Stimulated activated CD8-positive, alpha-beta memory T cell treated with anti-CD3 and anti-CD28 coated beads, Interleukin-4, amount 100 ng/mL, for 4 hours (primary cell): ENCODE data around the gene IFFO2.
A peak's percentile ranks its signal among the peaks of the same experiment; 100 is the strongest.
"Not testable (repeated sequence)": the region's sequence is repeated elsewhere in the genome, so short reads cannot be mapped to it uniquely, and the experiment has no call there.

Experiments
- DNase-seq, 2 donors: peaks; one replicate each; pipeline ENCODE4 v3.0.0-alpha.2; 2020; ENCODE audit warnings: low read depth in 2 of 2, low spot score in 1 of 2

Gene IFFO2

DNA sequence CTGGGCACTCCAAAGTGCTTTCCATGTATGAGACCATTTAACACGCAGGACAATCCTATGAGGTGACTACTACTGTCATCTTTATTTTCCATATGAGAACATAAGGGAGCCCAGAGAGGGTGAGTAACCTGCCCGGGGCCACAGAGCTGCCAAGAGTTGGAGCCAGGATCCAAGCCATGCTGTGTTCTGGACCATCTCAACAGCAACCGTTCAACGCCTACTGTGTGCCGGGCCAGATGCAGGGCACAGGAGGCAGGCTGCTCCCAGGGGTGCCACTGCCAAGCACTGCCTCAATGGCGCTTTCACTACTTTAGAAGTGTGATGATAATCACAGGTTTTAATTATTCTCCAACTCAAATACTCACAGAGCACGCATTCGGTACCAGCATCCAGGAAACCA lies 57.9 kb downstream of the IFFO2 start:
- no peak for DNase-seq

DNA sequence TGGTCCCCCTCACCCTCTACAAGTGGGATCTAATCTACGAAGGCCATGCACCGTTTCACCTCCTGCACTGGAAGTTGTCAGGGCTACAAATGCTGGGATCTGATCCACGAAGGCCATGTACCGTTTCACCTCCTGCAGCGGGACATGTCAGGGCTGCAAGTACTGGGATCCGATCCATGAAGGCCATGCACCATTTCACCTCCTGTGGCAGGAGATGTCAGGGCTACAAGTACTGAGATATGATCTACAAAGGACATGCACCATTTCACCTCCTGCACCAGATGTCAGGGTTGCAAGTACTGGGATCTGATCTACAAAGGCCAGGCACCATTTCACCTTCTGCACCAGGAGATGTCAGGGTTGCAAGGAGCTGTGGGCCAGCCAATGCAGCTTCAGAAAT lies 61.2 kb downstream of the IFFO2 start:
- no peak for DNase-seq

DNA sequence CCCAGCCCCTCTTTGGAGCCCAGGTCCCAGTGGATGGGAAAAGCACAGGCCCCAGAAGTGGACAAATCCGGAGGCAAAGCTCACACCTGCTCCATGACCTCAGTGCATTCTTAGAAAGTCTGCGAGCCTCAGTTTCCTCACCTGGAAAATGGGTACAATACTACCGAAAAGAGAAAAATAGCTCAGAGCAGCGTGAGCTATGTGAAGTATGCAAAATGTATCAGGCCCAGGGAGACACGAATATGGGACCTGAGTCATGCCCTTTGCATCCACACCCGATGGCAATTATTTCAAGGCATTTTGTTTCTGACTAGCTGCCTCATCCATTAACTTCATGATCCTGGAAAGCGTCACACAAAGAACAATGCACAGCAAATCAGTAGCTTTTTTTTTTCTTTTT lies 63.4 kb downstream of the IFFO2 start:
- DNase-seq, result no peak

DNA sequence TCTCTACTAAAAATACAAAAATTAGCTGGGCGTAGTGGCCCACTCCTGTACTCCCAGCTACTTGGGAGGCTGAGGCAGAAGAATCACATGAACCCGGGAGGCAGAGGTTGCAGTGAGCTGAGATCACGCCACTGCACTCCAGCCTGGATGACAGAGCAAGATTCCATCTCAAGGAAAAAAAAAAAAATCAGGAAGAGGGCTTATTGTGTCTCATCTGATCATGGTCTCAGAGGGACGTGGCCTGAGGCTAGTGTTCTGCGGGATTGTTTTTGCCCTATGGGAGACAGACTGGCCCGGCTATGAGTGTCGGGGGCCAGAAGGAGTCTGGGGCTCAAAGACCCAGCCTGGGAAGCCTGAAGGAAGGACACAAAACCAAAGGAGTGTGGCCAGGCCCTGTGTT lies 64.6 kb downstream of the IFFO2 start:
- not testable (repeated sequence) for DNase-seq

DNA sequence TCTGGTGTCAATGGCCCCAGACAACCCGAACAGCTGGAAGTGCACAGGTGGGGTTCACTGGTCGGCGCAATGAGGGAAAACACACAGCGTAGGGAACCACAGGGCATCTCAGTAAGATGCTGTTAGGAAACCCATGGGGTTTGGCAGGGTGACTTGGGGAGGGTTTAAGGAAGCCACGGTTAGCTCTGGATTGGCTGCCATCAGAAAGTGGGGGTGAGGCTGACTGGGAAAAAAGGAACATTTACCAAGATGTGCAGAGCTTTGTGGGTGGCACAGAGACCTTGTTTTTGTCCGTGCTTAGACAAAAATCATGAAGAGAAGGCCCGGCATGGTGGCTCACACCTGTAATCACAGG lies 65.1 kb downstream of the IFFO2 start:
- no peak for DNase-seq

DNA sequence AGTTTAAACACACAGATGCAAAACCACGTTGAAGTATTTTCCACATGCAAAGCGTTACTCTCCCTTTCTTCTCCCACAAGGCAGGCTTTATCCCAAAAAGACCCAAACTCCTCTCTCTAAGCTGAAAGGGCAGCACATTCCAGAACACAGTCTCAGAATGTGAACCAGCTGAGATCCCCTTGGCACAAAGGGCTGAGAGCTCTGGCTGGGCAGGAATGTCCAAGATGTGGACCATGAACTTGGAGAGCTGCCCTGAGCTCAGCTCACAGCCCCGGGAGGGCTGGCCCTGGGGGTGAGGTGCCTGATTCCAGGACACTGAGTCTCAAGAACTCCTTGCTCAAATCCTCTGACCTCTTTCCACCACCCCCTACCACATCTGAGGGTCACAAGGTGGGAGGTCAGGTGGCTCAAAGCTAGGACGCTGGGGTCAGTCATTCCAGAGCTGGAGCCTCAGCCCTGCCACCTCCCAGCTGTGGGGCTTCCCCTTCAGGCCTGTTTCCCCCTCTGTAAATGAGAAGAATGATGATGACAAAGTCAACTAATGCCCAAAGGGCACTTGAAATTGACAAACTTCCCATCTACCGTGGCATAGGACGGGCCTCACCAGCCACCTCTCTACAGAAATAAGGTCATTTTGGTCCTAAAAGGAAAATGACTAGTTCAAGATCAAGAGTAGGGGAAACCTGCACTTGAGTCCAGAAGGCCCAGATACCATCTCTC lies 65.6 kb downstream of the IFFO2 start:
- DNase-seq, result no peak

DNA sequence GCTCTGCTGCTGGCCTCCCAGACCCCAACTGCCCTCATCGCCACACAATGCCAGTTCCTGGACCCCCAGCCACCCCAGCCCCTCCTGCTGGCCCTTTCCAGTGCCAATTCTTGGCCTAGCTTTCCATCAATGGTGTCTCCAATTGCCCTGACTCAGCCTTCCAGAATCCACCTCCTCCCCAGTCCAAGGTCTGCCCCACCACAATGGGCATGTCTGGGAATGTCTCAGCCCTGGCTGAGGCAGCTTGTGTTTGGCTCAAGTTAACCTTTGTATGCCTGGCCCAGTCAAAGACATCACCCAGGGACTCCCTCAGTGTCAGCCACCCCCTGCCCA lies 70.5 kb downstream of the IFFO2 start:
- DNase-seq, result no peak

DNA sequence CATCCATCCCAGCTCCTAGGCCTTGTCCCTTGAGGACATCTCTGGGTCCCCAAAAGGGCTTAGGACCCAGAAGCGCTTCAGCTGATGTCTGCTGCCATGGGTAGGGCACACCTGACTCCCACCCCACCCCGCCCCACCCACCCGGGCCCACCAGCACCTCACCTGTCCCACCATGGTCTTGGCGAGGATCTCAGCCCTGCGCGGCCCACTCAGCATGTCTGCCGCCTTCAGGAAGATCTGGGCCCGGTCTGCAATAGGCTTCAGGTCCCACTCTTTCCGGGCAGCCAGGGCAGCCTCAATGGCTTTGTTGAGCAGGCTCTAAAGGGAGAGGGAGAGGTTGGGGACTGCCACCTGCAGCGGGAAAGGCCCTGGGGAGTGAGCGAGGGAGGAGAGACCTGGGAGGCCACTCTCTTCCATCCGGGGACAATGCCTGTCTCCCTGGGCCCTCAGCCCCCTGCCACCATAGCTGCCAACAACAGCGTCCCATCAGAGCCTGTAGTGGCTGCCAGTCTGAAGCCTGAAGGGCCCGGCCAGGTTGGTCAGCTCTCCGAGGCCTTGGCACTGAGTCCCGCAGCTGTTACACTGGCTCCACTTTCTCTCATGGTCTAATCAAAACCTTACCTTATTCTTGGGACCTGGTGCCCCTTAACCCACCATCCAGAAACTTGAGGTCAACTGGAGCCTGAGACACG lies 71.0 kb downstream of the IFFO2 start:
- no peak for DNase-seq

DNA sequence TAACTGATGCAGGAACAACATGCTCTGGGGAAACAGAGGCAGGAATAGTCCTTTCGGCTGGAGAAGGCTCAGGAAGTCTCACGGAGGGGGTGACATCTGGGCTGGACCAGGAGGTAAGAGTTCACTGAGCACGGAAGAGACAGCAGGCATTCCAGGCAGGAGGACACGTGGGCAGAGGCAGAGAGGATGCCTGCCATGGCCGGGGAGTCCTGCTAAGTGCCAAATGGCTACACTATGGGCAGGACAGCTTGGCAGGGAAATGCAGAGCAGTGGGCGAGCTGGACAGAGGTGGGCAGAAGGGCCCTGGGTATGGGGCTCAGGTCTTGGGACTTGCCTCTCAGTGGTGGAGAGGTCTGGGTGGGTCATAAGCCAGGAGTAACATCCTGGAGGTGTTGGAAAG lies 71.7 kb downstream of the IFFO2 start:
- DNase-seq, result no peak

DNA sequence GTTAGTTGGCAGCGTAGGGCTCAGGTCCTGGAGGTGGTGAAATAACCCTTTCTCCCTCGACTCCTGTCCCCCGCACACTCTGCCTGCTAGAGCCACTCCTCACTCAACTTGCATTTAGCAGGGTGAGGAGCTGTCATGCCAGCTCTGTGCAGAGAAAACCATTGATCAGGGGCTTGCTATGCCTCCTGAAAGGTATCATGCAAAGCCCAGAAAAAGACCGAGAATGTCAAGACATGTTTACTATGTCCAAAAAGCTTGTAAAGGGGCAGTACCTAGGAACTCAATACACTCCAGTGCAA lies 72.1 kb downstream of the IFFO2 start:
- no peak for DNase-seq

DNA sequence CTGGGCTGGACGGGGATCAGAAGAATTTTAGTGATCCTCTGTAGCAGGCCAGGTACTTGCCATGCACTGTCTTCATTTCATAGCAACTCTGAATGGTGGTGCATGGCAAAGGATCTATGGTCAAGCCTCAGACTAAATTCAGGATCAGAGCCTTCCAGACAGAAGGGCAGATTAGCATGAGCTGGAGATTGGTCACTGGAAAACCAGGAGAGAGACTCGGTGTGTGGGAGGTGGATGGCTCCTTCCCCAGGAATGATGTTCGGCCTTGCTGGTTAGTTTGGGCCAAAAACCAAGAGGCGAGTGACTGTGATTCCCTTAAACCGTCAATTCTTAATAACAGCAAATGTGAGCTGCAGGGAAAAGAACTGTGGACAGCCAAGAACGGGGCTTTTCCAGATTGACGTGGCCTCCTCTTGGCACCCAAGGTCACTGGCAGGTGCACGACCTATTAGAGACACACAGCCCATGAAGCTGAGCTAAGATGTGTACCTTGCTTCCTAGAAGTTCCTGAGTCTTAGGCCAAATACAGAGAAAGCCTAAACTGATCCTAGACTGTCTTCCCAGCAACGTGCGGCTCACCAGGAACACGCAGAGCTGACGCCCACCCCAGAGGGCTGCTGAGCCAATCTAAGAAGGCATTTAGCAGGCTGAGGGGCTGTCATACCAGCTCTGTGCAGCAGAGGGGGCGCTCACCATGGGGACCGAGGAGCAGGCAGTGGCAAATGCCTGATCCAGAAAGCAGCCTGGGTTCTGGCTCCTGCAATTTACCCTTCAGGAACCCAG lies 72.6 kb downstream of the IFFO2 start:
- DNase-seq, result peak; percentile 37 to 64

DNA sequence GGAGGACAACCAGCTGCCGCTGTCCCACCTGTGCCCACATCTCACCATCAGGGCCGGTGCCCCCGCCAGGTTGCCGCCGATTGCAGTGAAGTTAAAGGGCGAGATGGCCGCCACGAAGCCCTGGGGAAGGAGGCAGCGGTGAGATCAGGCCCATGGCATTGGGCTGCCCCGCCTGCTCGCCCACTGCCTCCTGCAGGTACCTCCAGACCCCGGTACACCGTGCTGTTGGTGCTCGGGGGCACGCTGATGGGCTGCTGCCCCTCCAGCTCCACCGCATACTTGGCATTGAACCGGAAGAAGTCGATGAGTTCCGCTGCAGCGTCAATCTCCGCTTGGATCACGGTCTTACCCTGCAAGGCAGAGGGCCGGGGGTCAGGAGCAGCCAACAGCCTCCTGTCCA lies 73.4 kb downstream of the IFFO2 start:
- DNase-seq, result no peak

DNA sequence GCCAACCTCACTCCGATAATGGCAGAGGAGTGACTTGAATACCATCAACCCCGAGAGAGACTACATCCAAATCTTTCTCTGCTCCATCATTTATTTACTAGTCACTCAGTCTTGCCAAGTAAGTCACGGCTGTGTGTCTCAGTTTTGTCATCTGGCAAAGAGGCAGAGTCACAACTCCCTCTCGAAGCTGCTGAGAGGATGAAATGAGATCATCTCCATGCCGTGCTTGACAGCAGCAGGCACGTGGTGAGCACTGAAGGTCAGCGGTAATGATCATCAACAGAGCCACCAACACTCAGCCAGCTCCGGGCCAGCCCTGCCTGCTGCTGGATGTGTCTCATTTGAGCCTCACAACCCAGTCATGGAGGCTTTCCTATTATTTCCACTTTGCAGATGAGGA lies 74.0 kb downstream of the IFFO2 start:
- no peak for DNase-seq

DNA sequence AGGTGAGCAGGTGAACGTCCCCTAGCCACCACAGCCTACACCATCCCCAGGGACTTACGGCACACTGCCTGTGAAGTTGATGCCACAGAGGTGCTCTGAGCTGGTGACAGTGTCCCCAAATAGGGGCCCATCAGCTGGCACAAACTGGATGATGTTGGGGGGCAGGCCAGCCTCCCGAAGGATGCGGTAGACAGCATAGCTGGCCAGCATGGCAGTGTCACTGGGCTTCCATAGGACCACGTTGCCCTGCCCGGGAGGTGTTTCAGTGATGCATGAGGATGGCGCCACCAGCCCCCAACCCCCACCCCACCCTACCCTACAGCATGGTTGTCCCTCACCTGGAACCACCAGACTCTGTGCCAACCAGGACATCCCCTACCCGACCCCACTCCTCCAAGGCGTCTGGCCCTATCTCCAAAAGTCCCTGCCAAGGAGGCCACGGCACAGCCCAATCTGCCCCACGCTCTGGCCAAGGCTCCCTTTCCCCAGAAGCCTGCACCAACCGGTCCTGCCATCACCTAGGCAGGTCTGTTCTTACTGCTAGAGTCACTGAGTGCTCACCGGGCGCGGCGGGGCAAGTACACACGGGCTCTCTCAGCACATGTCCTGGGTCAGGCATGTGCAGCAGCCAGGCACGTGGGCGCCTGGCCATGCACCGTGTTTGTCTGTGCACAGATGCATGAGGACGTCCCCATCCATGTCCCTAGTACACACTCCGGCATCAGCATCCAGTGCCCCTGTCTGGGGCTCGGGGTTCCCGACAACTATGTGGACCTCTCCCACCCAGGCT lies 74.6 kb downstream of the IFFO2 start:
- no peak for DNase-seq

DNA sequence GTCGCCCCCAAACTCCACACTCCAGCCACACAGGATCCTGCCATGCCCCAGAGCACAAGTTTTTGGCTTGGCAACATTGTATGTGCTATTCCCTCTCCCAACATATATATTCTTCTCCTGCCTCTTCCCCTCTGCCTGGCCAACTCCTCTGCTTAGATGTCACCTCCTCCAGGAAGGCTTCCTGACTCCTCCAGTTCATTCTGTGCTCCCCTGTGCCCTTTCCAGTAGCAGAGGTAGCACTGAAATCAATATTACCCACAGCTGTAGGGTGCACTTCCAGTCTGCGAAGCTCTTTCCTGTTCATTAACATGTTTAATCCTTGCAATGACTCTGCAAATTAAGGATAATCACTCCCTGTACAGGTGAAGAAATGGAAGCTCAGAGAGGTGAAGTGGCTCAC lies 75.3 kb downstream of the IFFO2 start:
- DNase-seq, result no peak

DNA sequence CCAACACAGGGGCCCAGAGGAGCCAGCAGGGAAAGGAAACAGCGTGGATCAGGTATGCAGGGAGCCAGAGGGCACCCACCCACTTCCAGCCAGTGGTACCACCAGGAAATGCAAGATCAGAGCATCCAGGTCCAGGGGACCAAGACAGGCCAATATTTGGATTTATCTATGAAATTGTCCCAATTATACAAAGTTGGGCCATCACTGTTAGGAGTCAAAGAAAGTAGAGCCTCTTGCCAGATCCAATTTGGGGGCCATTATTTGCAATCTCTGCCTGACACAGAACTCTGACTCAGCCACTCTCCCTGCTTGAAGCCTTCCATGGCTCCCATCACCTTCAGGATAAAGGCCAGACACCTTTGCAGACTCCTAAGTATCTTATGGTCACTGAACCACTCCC lies 75.9 kb downstream of the IFFO2 start:
- DNase-seq, result no peak

DNA sequence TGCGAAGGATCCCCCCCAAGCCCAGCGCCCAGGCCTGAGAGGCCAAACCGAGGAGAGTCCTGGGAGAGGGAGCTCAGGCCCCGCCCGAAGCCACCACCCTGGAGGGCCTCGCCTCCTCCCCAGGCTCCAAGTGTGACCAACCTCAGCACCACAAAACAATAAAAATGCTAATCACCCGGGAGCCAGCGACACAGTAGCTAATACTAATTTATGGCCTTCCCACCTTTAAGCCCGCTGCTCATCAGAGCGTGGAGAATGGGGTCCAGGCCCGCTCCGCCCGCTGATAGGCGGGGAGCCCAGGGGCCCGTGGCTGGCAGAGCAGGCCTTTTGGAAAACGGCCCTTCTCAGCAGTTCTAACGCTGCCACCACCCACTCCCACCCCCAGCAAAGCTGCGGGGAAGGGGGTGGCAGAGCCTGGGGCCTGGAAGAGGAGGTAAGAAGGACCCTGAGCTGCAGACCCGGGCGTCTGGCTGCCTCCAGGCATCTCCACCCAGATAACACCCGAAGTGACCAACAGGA lies 76.6 kb downstream of the IFFO2 start:
- DNase-seq, result no peak

DNA sequence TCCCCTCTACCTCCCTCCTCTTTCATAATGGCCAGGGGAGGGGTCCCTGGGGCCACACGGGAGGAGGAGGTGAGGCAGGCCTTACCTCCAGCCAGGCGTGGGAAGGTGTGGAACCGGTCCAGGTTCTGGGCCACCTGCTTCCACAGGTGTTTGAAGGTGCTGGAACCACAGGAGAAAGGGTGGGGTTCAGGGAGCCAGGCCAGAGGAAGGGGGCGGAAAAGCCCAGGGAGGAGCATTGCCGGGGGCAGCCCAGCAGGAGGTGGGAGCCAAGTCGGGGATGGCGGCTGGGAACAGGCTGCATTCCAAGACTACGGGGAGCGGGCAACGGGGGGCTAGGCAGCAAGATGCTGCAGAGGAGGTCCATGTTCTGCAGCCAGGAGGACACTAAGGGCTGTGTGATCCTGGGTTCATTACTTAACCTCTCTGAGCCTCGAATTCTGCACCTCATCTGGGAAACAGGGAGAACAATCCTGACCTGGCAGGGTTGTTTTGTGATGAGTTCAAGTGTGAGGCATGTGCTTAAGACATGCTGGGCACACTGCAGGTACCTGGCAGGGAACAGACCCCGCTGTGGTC lies 77.2 kb downstream of the IFFO2 start:
- DNase-seq, result no peak

DNA sequence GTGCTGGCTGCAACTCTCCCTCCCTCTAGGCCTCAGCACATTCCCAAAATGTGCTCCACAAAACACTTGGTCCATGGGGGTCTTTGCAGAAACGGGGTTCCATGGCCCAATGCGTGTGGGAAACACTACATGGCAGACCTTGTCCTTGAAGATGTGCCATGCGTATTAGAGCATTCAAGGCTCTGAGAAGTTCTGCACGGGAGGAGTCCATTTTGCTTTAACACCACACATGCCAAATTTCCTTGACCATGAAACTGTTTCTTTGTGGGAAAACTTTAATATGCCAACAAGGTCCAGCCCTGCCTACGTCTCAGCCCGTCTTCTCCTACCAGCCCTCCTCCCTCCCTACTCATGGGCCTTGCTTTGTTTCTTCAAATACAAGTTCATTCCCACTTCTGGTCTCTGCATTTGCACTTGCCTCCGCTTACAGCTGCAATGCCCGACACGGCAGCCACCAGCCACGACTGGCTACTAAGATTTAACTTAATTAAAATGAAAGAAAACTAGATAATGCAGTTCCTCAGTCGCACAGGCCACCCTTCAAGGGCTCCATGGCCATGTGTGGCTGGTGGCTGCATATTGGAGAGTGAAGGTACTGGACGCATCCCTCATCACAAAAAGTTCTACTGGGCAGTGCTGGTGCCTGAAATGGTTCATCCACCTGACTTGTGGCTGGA lies 77.8 kb downstream of the IFFO2 start:
- no peak for DNase-seq

DNA sequence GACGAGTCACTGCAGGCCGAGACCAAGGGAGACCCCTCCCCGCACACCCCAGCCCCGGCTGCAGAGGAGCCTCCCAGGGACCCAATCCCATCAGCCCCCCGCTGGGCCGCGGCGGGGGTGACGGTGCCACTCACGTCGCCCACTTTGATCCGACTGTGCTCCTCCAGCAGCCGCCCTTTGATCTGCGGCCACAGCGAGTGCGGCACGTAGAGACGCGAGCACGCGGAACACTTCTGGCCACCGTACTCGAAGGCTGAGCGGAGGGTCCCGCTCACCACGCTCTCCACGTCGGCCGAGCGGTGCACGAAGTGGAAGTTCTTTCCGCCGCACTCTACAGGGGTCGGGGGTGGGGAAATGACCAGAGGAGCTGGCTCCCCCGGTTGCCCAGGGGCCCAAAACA lies 79.2 kb downstream of the IFFO2 start:
- no peak for DNase-seq

DNA sequence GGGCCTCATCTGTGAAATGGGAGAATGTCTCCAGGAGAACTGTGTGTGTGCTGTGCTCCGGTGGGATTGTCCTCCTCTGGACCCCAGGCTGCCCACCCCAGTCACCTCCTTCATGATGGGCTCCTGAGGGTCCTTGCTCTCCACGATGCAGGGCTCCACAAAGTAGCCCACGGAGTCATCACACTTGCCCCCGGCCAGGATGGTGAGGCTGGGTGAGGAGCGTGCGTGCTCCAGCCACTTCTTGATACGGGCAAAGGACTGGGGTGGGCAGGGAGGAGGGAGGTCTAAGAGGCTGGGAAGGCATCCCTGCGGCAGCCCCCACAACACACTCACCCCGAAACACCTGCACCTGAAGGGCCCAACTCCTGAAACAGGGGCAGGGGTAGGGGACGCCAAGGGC lies 80.3 kb downstream of the IFFO2 start:
- DNase-seq, result no peak
